PC-9 (cell line): ENCODE measurements around the gene GYPC.
"Not testable (repeated sequence)": the region's sequence is repeated elsewhere in the genome, so short reads cannot be mapped to it uniquely, and the experiment has no call there.

ENCODE experiments used
- CTCF ChIP-seq: fragments of 200-600 bp; sonication (generic); conservative IDR thresholded peaks from 2 replicates; pipeline ENCODE4 v1.6.1; 2017; ENCODE audit warnings: mixed run types, antibody characterized with exemption, mild to moderate bottlenecking, moderate library complexity
- EZH2 ChIP-seq: fragments of 200-600 bp; sonication (generic); IDR thresholded peaks from 2 replicates; pipeline ENCODE4 v1.8.0; 2017; ENCODE audit warnings: antibody characterized with exemption, low read depth

GRCh38 chr2:126647714-126648344 lies 8.1 kb upstream of the GYPC start:
- not testable (repeated sequence) for TF ChIP-seq CTCF, EZH2
